GM21447 (cell line): ENCODE measurements around the gene SNRNP70.
"Not testable (repeated sequence)": the region's sequence is repeated elsewhere in the genome, so short reads cannot be mapped to it uniquely, and the experiment has no call there.

Experiments
- ATAC-seq: cut with Tn5 transposase; IDR thresholded peaks from one replicate; pipeline ENCODE4 v1.9.1; 2021; ENCODE audit not compliant: unreplicated experiment

SNRNP70 gene

GRCh38 chr19:49064768-49065611, 20.3 kb upstream of the SNRNP70 start, which contains the start of gene NTF4:
TSS of gene NTF4 (minus strand) at chr19:49064818. CDS start at chr19:49061997, 2,821 bp downstream.
- no peak for ATAC-seq

DNA sequence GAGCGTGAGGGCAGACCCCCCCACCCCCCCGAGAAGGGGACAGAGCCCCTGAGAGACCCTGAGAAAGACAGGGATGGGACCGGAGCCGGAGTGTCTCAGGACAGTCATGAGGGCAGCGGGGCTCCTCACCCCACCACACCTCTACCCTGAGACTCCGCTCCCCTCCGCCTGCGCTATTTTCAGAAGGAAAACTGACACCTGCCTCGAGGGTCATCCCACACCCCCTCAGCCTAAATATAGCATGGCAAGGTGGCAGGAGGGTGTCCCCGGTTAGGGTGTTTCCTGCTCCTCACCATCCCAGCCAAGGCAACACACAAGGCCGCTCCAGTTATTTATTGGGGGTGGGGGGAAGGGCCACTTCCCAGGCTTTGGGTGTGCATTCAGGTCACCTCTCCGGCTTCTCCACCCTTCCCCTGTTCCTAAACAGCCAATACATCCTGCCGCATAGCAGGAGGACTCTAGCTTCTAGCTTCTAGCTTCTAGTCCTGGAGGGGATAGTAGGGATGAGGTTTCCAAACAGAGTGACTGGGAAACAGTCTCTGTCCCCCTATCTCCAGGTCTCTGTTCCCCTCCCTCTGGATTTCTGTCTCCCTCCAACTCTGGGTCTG, 19.2 kb upstream of the SNRNP70 start:
- no peak for ATAC-seq

GRCh38 chr19:49067554-49067953, 17.7 kb upstream of the SNRNP70 start:
- no peak for ATAC-seq

- no peak for ATAC-seq
These were observed 16.2 kb upstream of the SNRNP70 start for GRCh38 chr19:49069026-49069425.

GRCh38 chr19:49070416-49070815, 14.8 kb upstream of the SNRNP70 start:
- ATAC-seq, result no peak

GRCh38 chr19:49071860-49072547, 13.2 kb upstream of the SNRNP70 start:
- no peak for ATAC-seq

DNA sequence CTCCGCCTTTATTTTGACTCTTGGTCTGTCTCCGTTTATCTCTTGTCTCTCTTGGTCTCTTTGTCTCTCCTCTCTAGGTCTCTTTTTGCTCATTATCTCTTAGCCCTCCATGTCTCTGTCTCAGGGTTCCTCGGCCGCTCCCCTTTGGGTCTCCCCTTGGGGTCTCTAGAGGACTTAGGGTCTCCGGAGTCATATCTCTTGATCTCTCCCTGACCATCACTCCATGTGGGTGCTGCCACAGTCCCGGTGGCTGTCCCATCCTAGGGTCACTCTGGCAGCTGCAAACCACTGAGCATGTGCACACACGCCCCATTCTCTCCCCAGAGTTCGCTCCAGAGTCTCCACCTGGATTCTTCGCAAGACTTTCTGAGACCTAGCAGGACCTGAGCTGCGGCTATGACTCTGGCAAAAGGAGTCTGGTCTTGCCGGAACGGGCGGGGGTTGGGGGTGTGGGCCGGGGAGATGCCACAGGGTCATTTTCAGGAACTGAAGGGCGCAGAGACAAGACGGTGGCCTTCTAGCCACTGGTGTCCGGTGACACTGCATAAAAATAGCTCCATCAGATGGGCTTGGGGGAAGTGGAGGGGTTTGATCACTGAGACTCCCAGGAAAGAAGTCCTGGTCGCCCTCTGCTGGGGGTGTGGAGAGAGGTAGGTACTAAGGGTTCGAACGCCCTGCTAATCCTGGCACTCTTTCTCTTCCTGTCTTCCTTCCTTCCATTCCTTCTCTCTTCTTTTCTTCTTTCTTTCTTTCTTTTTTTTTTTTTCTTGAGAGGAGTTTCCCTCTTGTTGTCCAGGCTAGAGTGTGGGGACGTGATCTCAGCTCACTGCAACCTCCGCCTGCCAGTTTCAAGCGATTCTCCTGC, 11.5 kb upstream of the SNRNP70 start:
- ATAC-seq, result no peak

DNA sequence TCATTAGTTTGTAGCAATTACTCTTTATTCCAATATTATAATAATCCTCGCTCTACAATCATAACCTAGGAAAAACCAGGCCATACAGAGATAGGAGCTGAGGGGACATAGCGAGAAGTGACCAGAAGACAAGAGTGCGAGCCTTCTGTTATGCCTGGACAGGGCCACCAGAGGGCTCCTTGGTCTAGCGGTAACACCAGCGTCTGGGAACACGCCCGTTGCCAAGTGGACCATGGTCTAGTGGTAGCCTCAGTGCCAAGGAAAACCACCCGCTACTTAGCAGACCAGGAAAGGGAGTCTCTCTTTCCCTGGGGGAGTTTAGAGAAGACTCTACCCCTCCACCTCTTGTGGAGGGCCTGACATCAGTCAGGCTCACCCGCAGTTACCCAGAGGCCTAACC, 10.4 kb upstream of the SNRNP70 start:
- not testable (repeated sequence) for ATAC-seq

GRCh38 chr19:49080392-49080791, 4.9 kb upstream of the SNRNP70 start:
- no peak for ATAC-seq

- no peak for ATAC-seq
These were observed 4.0 kb upstream of the SNRNP70 start for GRCh38 chr19:49081273-49081672.

GRCh38 chr19:49084206-49085019, 838 bp upstream of the SNRNP70 start:
- no peak for ATAC-seq

DNA sequence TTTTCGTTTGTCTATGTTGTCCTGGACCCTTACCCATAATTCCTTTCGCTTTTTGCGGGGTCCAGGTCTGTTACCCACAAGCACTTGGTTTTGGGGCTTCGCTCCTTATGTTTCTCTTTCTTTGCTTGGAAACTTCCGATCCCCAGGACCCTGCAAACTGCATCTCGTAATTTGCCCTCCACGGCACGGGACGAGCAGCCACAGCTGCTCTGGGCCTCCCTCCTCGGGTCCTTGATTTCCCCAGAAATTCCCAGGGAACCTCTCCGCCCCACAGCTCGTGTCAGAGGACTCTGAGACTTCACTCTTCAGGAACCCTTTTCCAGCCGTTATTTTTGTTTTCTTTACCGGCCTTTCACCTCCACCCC, 599 bp downstream of the SNRNP70 start:
- ATAC-seq, result no peak

DNA sequence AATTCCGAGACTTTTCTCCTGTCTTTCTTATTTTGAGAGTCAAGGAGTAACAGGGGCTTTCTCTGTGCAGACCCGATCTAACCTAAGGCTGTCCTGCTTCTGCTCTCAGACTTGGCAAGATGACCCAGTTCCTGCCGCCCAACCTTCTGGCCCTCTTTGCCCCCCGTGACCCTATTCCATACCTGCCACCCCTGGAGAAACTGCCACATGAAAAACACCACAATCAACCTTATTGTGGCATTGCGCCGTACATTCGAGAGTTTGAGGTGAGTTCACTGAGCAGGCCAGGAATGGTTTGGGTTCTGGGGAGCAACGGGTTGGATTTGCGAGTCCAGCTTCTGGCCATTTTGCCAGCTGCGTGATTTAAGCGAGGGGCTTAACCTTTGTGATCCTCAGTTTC, 1.0 kb downstream of the SNRNP70 start:
- ATAC-seq, result no peak

- ATAC-seq, result no peak
These were observed 6.3 kb downstream of the SNRNP70 start for GRCh38 chr19:49091391-49092038.

GRCh38 chr19:49092686-49093085, 7.4 kb downstream of the SNRNP70 start:
- no peak for ATAC-seq

GRCh38 chr19:49094505-49095482, 9.5 kb downstream of the SNRNP70 start:
- no peak for ATAC-seq

- ATAC-seq, result no peak
These were observed 12.4 kb downstream of the SNRNP70 start for GRCh38 chr19:49097453-49098288.

- no peak for ATAC-seq
These were observed 13.5 kb downstream of the SNRNP70 start for GRCh38 chr19:49098795-49099194.
